Left ventricle myocardium inferior (tissue), 1 donor: Measurements from ENCODE around the gene SPINT1. TPM values are rescaled to one million over a fixed set of nuclear protein-coding genes. Genes with fewer than 3 reads are reported as not detected.

Source experiments
- DNase-seq: peaks from one replicate; pipeline ENCODE4 v3.0.0-alpha.2; 2020
- H3K27ac ChIP-seq: fragments of 200-600 bp; replicated peaks from 2 replicates; pipeline ENCODE4 v1.8.0; 2021
- H3K27me3 ChIP-seq: fragments of 200-600 bp; 2 replicates; pipeline ENCODE4 v1.8.0; 2021; ENCODE audit warnings: low read depth
- H3K36me3 ChIP-seq: fragments of 200-600 bp; 2 replicates; pipeline ENCODE4 v1.8.0; 2021
- H3K4me1 ChIP-seq: fragments of 200-600 bp; 2 replicates; pipeline ENCODE4 v1.8.0; 2021
- H3K4me3 ChIP-seq: fragments of 200-600 bp; 2 replicates; pipeline ENCODE4 v1.8.0; 2021; ENCODE audit warnings: mild to moderate bottlenecking, moderate library complexity
- H3K9me3 ChIP-seq: fragments of 200-600 bp; replicated peaks from 2 replicates; pipeline ENCODE4 v1.8.0; 2021
- CTCF ChIP-seq: fragments of 200-600 bp; IDR thresholded peaks from 2 replicates; pipeline ENCODE4 v1.8.0; 2021; ENCODE audit warnings: antibody characterized with exemption, mild to moderate bottlenecking, borderline replicate concordance
- intact Hi-C: fragments of 100-400 bp; cut with micrococcal nuclease; formaldehyde crosslinking; loops from one replicate; pipeline ENCODE4 v1.11.0; 2022
- total RNA-seq: library from RNA; stranded (reverse); fragmentation: NEBNext Ultra II Directional; extraction: Animal tissue kit (Norgen Biotek cat#: 25700); gene quantifications from one replicate; pipeline ENCODE4 v1.2.1, GENCODE V29; 2021
- donor health status: DM: no; HTN: yes; CAD: no; lungs with severe emphysema.

The SPINT1 gene
- total RNA-seq, 1 donor from 2014 or later: 0.55 TPM

GRCh38 chr15:40891810-40892446 lies 48.1 kb downstream of the SPINT1 start:
- H3K36me3 ChIP-seq: peaks cover 13% of the 10 kb centered on the region
- DNase-seq: no peak

GRCh38 chr15:40892447-40893012 lies 48.7 kb downstream of the SPINT1 start:
- no peaks in the 10 kb centered on the region for H3K27me3 ChIP-seq
- no peak for TF ChIP-seq CTCF
- intact Hi-C loops: no loop called here
- peaks cover 17% of the 10 kb centered on the region for H3K36me3 ChIP-seq
- H3K9me3 ChIP-seq: no peaks in the 10 kb centered on the region
- H3K4me1 ChIP-seq: peaks cover 32% of the 10 kb centered on the region
- H3K4me3 ChIP-seq: no peak overlapping the region
- H3K27ac ChIP-seq: no peak overlapping the region
- DNase-seq: no peak

More at GRCh38 chr15:40891810-40892446, 48.1 kb downstream of the SPINT1 start:
- no peak overlapping the region for H3K4me3 ChIP-seq
- H3K27me3 ChIP-seq: no peaks in the 10 kb centered on the region
- peak; percentile 68 for TF ChIP-seq CTCF
- no peak overlapping the region for H3K27ac ChIP-seq
- H3K4me1 ChIP-seq: peaks cover 32% of the 10 kb centered on the region
- intact Hi-C loops: no loop called here
- no peaks in the 10 kb centered on the region for H3K9me3 ChIP-seq

GRCh38 chr15:40893019-40893670 lies 49.3 kb downstream of the SPINT1 start:
- H3K27ac ChIP-seq: peak overlapping the region; percentile 90
- H3K4me1 ChIP-seq: peaks cover 32% of the 10 kb centered on the region
- no peaks in the 10 kb centered on the region for H3K27me3 ChIP-seq
- H3K9me3 ChIP-seq: no peaks in the 10 kb centered on the region
- intact Hi-C loops: no loop called here
- peak overlapping the region; percentile 83 for H3K4me3 ChIP-seq
- no peak for TF ChIP-seq CTCF
- peaks cover 22% of the 10 kb centered on the region for H3K36me3 ChIP-seq
- DNase-seq: no peak

- intact Hi-C loops: no loop called here
- H3K9me3 ChIP-seq: no peaks in the 10 kb centered on the region
- no peaks in the 10 kb centered on the region for H3K27me3 ChIP-seq
- H3K4me1 ChIP-seq: peaks cover 32% of the 10 kb centered on the region
- peak; percentile 100 for TF ChIP-seq CTCF
- peaks cover 31% of the 10 kb centered on the region for H3K36me3 ChIP-seq
- DNase-seq: peak; percentile 99
- peak within 1 kb of the TSS; percentile 90 for H3K27ac ChIP-seq
- H3K4me3 ChIP-seq: peak within 1 kb of the TSS; percentile 83
These were observed 50.2 kb downstream of the SPINT1 start, which contains the start of gene VPS18 for GRCh38 chr15:40893733-40894680. Gene VPS18 (plus strand): TSS chr15:40894450. CDS start chr15:40894769, 319 bp downstream.
